HTR-8/SVneo (cell line): Measurements from ENCODE around the gene AKAP10.
"Not testable (repeated sequence)": the region's sequence is repeated elsewhere in the genome, so short reads cannot be mapped to it uniquely, and the experiment has no call there.

ENCODE experiments used
- DNase-seq: peaks from one replicate; pipeline ENCODE4 v3.0.0; 2011; ENCODE audit warnings: low spot score, mixed read lengths; ENCODE audit not compliant: insufficient read length
- FAIRE-seq: peaks from 2 replicates; lab custom pipeline; 2011; peaks lifted over from hg19 to GRCh38; lab: Jason Lieb, UNC

The AKAP10 gene

GRCh38 chr17:19877364-19877945 is 100.2 kb downstream of the AKAP10 start:
- no peak for FAIRE-seq

GRCh38 chr17:19876529-19877161 is 101.0 kb downstream of the AKAP10 start:
- FAIRE-seq: no peak
- no peak for DNase-seq

More at GRCh38 chr17:19877364-19877945, 100.2 kb downstream of the AKAP10 start:
- no peak for DNase-seq

- peak; percentile 75 for FAIRE-seq
- no peak for DNase-seq
These were observed 103.4 kb downstream of the AKAP10 start for GRCh38 chr17:19874256-19874655.

- peak; percentile 31 for FAIRE-seq
These were observed 104.3 kb downstream of the AKAP10 start for GRCh38 chr17:19873346-19873745.

GRCh38 chr17:19868079-19868395 is 109.6 kb downstream of the AKAP10 start:
- FAIRE-seq (no peak), DNase-seq (no peak)

More at GRCh38 chr17:19873346-19873745, 104.3 kb downstream of the AKAP10 start:
- DNase-seq: no peak

GRCh38 chr17:19867329-19868078 is 110.1 kb downstream of the AKAP10 start, which contains the start of gene ULK2:
TSS of gene ULK2 (minus strand) at chr17:19867936. CDS start at chr17:19867417, 519 bp downstream.
- peak; percentile 63 for DNase-seq

GRCh38 chr17:19867079-19867328 is 110.6 kb downstream of the AKAP10 start:
- no peak for FAIRE-seq
- DNase-seq: peak; percentile 84

More at GRCh38 chr17:19867329-19868078, 110.1 kb downstream of the AKAP10 start, which contains the start of gene ULK2:
- FAIRE-seq: no peak

GRCh38 chr17:19865021-19865420 is 112.6 kb downstream of the AKAP10 start:
- no peak for DNase-seq
- FAIRE-seq: no peak

- FAIRE-seq, DNase-seq: not testable (repeated sequence)
These were observed 116.9 kb downstream of the AKAP10 start for GRCh38 chr17:19860647-19861177.

- FAIRE-seq: no peak
These were observed 120.0 kb downstream of the AKAP10 start for GRCh38 chr17:19857640-19858039.

More at GRCh38 chr17:19857640-19858039, 120.0 kb downstream of the AKAP10 start:
- DNase-seq: no peak
